CD1c-positive myeloid dendritic cell (primary cell): ENCODE measurements around the gene HLTF.
"Not testable (repeated sequence)": the region's sequence is repeated elsewhere in the genome, so short reads cannot be mapped to it uniquely, and the experiment has no call there.

ENCODE experiments used
- DNase-seq: peaks from one replicate; pipeline ENCODE4 v3.0.0-alpha.2; 2016; ENCODE audit errors: extremely low spot score

HLTF gene

DNA sequence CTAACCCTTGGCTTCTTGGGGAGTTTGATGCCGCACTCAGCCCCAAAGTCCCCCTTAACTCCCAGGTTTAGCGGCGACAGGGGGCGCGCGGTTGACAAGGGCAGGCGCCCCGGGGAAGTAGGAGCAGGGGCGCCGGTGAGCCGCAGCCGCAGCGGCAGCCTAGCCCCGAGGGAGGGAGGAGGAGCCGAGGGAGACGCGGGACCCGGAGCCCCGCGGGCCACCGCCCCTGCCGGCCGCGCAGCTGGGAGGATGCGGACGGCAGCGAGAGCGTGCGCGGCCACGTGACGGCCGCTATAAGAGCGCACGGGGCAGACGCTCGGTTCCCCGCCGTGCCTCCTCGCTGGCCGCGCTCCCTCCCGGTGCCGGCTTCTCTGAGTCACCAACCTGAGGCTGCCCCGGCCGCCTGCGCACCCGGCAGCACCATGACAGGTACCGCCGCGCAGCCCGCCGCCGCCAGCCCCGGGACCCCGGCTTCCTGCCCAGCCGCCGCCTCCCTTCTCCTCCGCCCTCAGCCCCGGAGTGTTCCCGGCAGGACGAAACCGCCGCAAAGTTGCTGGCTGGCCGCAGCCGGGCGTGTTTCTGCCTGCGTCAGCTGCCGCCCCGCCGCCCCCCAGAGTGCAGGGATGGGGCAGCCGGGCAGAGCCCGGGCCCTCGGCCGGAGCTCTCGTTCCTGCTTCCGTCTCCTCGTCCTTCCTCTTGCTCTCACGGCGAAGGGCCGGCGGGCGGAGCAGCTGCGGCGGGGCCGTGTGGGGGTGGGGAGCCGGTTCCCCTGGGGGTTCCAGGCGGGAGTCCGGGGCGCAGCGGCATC lies 94.9 kb downstream of the HLTF start, which contains the start of gene GYG1:
TSS of gene GYG1 (plus strand) at position 322 of the 808 bp plus-strand sequence. CDS start at position 423, 101 bp downstream.
- DNase-seq = peak; percentile 84

GRCh38 chr3:148990236-148990635 lies 96.1 kb downstream of the HLTF start:
- DNase-seq = peak; percentile 67

DNA sequence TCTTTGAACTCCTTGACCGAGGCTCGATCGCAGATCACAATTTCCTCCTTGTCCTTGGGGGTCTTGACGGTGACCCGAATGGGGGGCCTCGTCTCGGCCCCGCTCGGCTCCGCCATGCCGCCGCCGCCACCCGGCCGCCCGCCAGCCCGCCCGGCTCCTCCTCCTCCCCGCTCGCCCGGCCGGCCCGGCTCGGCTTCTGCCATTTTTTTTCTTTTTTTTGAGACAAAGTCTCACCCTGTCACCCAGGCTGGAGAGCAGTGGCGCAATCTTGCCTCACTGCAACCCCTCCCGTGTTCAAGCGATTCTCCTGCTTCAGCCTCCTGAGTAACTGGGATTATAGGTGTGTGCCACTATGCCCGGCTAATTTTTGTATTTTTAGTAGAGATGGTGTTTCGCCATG lies 98.8 kb downstream of the HLTF start:
- not testable (repeated sequence) for DNase-seq

GRCh38 chr3:148981273-148981672 lies 105.1 kb downstream of the HLTF start:
- no peak for DNase-seq
